Measurements from ENCODE around the gene HSPB6. TPM values are rescaled to one million over a fixed set of nuclear protein-coding genes. Genes with fewer than 3 reads are reported as not detected.

HSPB6 gene
- total RNA-seq, 4 donors from 2014 or later: 22.3 to 185 (median 43.9) TPM

DNA sequence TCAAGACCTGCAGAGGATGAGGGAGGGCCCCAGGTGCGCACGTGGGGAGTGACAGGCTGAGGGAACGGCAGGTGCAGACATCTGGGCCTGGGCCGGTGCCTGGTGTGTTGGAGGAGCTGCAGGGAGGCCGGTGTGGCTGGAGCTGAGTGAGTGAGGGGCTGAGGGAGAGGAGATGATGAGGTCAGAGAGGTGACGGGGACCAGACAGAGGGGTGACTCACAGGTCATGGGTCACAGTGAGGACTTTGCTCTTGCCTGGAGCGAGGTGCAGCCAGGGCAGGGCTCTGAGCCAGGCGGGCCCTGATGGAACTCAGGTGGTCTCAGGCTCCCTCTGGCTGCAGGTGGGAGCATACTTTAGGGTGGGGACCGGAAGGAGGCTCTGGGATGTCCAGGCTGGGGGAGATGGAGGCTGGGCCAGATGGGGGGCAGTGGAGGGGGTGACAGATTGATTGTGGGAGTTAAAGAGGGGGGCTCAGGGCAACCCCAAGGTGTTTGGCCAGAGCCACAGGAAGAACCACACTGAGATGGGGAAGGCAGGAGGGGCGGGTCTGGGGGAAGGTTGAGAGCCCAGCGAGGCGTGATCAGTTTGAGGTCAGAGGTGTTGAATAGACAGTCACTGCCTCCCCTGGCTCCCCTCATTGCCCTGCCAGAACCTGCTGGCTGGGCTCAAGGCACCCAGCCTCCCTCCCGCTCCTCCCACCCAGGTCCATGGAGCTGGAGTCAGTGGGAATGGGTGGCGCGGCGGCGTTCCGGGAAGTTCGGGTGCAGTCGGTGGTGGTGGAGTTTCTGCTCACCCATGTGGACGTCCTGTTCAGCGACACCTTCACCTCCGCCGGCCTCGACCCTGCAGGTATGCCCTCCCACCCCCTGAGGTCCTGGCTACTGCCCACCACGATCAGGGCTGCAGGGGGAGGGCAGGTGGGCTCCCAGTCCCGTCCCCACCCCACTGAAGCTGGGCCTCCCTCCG, 26.9 kb upstream of the HSPB6 start:
- Histone ChIP-seq H3K4me1 (no peaks in the 10 kb centered on the region), H3K27ac (no peak overlapping the region), H3K4me3 (no peak overlapping the region), H3K9me3 (no peaks in the 10 kb centered on the region), H3K36me3 (no peaks in the 10 kb centered on the region), H3K27me3 (no peaks in the 10 kb centered on the region)
- DNase-seq: no peak
- TF ChIP-seq POLR2A (IDR thresholded peaks at IDR 0.05) (no peak), EP300 (IDR thresholded peaks at IDR 0.05; ENCODE audit: low read depth) (no peak), POLR2AphosphoS5 (IDR thresholded peaks at IDR 0.05) (no peak)
- TF ChIP-seq, protein P1, sequence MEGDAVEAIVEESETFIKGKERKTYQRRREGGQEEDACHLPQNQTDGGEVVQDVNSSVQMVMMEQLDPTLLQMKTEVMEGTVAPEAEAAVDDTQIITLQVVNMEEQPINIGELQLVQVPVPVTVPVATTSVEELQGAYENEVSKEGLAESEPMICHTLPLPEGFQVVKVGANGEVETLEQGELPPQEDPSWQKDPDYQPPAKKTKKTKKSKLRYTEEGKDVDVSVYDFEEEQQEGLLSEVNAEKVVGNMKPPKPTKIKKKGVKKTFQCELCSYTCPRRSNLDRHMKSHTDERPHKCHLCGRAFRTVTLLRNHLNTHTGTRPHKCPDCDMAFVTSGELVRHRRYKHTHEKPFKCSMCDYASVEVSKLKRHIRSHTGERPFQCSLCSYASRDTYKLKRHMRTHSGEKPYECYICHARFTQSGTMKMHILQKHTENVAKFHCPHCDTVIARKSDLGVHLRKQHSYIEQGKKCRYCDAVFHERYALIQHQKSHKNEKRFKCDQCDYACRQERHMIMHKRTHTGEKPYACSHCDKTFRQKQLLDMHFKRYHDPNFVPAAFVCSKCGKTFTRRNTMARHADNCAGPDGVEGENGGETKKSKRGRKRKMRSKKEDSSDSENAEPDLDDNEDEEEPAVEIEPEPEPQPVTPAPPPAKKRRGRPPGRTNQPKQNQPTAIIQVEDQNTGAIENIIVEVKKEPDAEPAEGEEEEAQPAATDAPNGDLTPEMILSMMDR (IDR thresholded peaks at IDR 0.05): no peak
- in situ Hi-C loops (cut with MboI; ENCODE audit: low pct_ligation_motif_present in 1 of 4, low pct_unique_long_range_greater_than_20kb in 1 of 4, low sequenced_read_pairs in 3 of 4) (no loop called here), intact Hi-C loops (cut with DNase I; ENCODE audit: low total_unique reads) (no loop called here)
- 65 to 84% methylated on average over 5 to 28 of the region's 28 CpGs for WGBS, 2 donors (ENCODE audit: low coverage in 1 of 2)

DNA sequence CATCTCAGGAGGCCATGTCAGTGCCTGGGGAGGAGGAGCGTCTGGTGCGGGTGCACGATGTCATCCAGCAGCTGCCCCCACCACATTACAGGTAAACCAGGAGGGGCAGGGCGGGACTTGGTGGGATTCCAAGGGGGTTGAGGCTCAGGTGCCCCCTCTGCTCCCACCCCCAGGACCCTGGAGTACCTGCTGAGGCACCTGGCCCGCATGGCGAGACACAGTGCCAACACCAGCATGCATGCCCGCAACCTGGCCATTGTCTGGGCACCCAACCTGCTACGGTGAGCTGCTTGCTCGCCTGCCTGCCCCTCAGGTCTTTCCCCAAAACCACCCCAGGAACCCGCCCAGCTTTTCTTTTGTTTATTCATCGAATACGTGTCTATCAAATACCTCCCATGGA, 25.8 kb upstream of the HSPB6 start:
- in situ Hi-C loops (cut with MboI; ENCODE audit: low pct_ligation_motif_present in 1 of 4, low pct_unique_long_range_greater_than_20kb in 1 of 4, low sequenced_read_pairs in 3 of 4) (no loop called here), intact Hi-C loops (cut with DNase I; ENCODE audit: low total_unique reads) (no loop called here)
- 92% methylated on average over 2 to 11 of the region's 12 CpGs for WGBS, 2 donors (ENCODE audit: low coverage in 1 of 2)
- Histone ChIP-seq H3K4me3 (no peak overlapping the region), H3K9me3 (no peaks in the 10 kb centered on the region), H3K4me1 (no peaks in the 10 kb centered on the region), H3K27me3 (no peaks in the 10 kb centered on the region), H3K27ac (no peak overlapping the region), H3K36me3 (no peaks in the 10 kb centered on the region)
- DNase-seq: no peak
- TF ChIP-seq EP300 (IDR thresholded peaks at IDR 0.05; ENCODE audit: low read depth) (no peak), POLR2A (IDR thresholded peaks at IDR 0.05) (no peak), POLR2AphosphoS5 (IDR thresholded peaks at IDR 0.05) (no peak)
- TF ChIP-seq, protein P1 (IDR thresholded peaks at IDR 0.05): no peak

DNA sequence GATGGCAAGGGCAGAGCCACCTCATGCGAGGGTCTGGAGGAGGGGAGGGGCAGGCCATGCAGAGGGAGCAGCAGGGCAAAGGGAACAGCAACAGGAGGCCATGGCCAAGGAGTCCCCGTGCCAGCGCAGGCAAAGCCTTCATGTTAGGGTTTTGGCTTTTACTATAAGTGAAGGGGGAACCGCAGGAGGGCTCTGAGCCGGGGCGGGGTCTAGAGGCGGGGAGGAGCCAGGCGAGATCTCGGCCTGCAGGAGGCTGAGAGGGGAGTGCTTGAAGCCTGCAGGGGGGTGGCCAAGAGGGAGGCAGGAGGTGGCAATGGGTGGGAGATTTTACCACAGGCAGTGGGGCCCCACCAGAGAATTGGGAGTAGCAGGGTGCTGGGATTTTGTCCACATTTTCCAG, 24.8 kb upstream of the HSPB6 start:
- no peaks in the 10 kb centered on the region for H3K36me3 ChIP-seq
- no peaks in the 10 kb centered on the region for H3K4me1 ChIP-seq
- no peak for DNase-seq
- no peaks in the 10 kb centered on the region for H3K9me3 ChIP-seq
- H3K4me3 ChIP-seq: no peak overlapping the region
- 89% methylated on average over 9 of the region's 9 CpGs; no CpG with 5 or more reads in 1 of the 2 donors for WGBS, 2 donors (ENCODE audit: low coverage in 1 of 2)
- H3K27me3 ChIP-seq: no peaks in the 10 kb centered on the region
- H3K27ac ChIP-seq: no peak overlapping the region
- intact Hi-C loops (cut with DNase I; ENCODE audit: low total_unique reads) (no loop called here), in situ Hi-C loops (cut with MboI; ENCODE audit: low pct_ligation_motif_present in 1 of 4, low pct_unique_long_range_greater_than_20kb in 1 of 4, low sequenced_read_pairs in 3 of 4) (no loop called here)
- TF ChIP-seq POLR2AphosphoS5 (IDR thresholded peaks at IDR 0.05) (no peak), EP300 (IDR thresholded peaks at IDR 0.05; ENCODE audit: low read depth) (no peak), POLR2A (IDR thresholded peaks at IDR 0.05) (no peak)
- TF ChIP-seq, protein P1 (IDR thresholded peaks at IDR 0.05): no peak

DNA sequence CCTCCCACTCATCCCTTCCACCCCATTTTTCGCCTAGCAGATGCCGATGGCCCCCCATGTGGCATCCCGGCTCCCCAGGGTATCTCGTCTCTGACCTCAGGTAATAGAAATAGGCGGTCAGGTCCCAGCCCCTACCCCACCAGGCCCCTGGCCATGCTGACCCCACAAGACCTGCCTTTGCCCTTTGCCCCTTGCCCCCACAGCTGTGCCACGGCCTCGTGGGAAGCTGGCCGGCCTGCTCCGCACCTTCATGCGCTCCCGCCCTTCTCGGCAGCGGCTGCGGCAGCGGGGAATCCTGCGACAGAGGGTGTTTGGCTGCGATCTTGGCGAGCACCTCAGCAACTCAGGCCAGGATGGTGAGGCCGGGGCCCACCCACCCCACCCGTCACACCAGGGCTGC, 23.9 kb upstream of the HSPB6 start:
- intact Hi-C loops (cut with DNase I; ENCODE audit: low total_unique reads): no loop called here
- Histone ChIP-seq H3K27ac (no peak overlapping the region), H3K36me3 (no peaks in the 10 kb centered on the region), H3K4me1 (peaks cover 4 to 7% (median 6%) of the 10 kb centered on the region in 4 donors), H3K9me3 (no peaks in the 10 kb centered on the region), H3K4me3 (no peak overlapping the region), H3K27me3 (no peaks in the 10 kb centered on the region)
- in situ Hi-C loops (cut with MboI; ENCODE audit: low pct_ligation_motif_present in 1 of 4, low pct_unique_long_range_greater_than_20kb in 1 of 4, low sequenced_read_pairs in 3 of 4): no loop called here
- TF ChIP-seq POLR2A (IDR thresholded peaks at IDR 0.05) (no peak), POLR2AphosphoS5 (IDR thresholded peaks at IDR 0.05) (no peak)
- TF ChIP-seq, protein P1 (IDR thresholded peaks at IDR 0.05): no peak
- DNase-seq: no peak
- WGBS, 2 donors (ENCODE audit: low coverage in 1 of 2): 93% methylated on average over 20 of the region's 20 CpGs; no CpG with 5 or more reads in 1 of the 2 donors

All from transverse colon (tissue), 4 donors.